DMS114 treated with DMSO at 0.1 percent for 48 hours (cell line): ENCODE data around the gene INO80C.
"Not testable (repeated sequence)": the region's sequence is repeated elsewhere in the genome, so short reads cannot be mapped to it uniquely, and the experiment has no call there.

Experiments used
- DNase-seq: peaks from one replicate; lab custom pipeline; 2025; ENCODE audit not compliant: unreplicated experiment; lab: John Stamatoyannopoulos, UW

The INO80C gene

DNA sequence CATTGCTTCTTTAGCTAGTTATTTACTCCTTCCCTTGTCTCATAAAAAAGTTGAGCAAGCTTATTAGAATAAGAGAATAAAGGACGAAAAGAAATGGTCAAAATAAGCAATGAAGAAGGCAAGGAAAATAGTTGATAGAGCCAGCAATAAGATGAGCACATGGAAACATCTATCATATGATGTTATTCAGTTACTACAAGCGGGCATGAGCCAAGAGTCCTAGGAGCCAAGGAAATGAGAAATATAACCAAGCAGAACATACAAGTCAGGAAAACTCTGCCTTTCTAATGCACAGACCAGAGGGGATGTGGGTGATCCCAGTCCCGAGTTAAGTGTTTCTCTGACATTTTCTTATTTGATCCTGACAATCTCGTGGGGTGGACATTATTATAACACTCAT, 33.9 kb downstream of the INO80C start:
- no peak for DNase-seq

DNA sequence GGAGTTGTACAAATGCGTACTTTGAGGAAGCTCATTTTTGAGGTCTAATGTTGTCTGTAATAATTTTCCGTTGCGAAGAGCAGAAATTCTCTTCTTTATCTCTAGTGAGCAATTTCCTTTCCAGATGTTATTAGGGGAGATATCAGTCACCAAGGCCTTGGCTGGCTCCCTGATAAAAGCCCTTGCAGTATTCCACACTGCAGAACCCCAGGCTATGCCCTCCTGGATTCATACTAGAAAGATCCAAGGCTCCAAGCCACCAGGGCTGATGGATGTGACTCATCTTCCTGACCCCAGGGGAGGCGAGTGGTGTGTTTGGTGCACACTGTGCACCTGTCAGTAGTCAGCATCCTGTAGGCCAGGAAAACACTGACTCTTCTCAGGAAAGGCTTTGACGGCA, 34.7 kb downstream of the INO80C start:
- no peak for DNase-seq

DNA sequence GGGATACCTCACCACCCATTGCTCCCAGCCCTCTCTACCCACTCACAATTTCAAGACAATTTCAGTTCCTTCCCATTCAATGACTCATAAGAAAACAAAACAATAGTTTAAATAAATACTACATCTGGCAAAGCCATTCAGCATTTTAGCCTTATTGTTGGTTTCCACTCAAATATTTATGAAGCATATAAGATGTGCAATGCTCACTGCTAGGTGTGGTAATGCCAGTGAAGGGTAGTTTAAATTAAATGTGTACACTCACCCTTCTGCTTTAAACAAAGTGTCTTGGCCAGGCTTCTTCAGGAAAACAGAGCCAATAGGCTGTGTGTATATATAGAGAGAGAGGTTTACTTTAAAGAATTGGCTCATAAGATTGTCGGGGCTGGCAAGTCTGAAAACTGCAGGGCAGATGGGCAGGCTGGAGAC, 37.0 kb downstream of the INO80C start:
- no peak for DNase-seq

DNA sequence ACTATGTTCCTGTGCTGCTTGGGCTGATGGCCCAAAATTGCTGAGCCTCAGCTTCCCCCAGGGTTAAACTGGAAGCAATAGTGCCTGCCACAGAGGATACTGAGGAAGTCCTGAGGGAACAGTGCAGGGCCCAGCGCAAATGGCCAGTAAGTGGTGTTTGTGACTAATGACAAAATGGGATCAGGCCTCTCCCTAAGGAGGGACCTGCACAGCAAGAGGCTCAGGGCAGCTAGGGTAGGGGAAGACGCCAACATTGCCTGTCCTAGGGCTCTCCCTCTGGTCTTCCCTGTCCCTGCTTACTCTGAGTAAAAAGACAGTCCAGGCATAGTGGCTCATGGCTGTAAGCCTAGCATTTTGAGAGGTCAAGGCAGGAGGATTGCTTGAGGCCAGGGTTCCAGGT, 37.8 kb downstream of the INO80C start:
- DNase-seq, result no peak

DNA sequence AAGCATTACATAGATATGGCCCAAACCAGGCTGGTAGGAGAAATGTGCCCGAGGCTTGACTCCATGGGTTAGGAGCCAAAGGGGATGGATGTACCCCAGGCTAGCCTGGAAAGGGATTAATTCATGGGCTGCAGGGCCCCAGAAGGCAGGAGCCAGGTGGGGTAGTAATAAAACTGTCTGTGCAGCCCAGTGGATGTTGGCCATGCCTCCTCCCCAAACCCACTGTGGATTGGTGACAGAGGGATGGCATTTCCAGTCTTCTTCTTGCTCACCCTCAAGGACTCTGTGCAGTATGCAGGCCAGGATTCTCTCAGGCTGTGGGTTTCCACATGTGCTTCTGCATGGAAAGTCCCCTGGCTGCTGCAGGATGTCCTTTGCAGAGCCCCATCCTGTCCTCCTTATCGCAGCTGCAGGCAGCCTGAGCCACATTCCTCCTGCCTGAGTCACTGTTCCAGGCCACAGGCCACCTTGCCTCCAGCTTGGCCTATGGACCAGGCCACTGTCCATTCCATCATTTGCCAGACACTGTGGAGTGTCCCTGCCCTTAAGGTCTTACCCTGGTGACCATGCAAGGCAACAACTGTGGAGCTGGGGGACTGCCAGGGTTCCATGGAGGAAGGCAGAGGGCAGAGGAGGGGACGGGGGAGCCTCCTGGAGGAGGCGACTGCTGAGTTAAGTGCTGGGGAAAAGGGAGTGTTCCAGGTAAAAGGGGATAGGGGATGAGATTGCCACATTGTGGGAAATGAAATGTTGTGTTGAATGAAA, 38.9 kb downstream of the INO80C start:
- DNase-seq, result no peak

DNA sequence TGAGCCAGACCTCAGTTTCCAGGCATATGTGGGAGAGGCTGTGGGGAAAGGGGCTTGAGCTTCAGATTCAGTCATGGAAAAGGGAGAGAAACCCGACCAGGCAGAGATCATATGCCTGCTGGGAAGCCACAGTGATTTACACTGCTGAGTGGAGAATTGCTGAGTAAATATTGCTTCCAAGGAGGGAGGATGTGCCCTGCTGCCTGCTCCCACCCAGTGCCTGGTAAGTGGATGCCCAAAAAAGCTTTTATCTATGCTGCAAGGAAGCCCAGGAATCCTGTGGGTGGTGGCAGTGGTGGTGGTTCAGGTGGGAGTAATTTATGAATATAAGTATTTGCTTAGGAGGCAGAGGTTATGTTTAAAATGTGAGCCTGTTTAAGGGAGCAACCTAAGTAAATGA, 39.5 kb downstream of the INO80C start:
- no peak for DNase-seq

DNA sequence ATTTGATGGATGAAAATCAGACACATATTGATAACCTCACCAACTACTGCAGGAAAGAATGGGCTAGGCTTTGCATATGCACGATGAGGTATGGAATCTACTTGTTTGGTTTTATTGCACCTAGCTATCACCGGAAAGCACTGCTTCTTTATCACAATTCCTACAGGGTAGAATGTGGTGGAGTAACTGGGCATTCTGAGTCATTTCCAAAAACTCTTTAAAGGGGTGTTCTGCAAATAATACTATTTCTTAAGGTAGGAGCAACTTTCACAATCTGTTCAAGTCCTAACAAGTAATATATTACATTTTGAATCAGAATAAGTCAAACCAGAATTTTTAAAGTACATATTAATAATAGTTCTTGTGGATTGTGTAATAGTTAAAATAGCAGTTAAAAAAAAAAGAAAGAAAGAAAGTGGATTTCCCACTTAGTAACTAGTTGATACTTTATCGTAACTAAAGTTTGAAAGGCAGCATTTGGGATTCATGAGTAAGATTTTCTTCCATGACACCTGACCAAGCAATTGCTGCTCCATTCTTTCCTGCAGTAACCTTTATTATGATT, 40.5 kb downstream of the INO80C start:
- no peak for DNase-seq

DNA sequence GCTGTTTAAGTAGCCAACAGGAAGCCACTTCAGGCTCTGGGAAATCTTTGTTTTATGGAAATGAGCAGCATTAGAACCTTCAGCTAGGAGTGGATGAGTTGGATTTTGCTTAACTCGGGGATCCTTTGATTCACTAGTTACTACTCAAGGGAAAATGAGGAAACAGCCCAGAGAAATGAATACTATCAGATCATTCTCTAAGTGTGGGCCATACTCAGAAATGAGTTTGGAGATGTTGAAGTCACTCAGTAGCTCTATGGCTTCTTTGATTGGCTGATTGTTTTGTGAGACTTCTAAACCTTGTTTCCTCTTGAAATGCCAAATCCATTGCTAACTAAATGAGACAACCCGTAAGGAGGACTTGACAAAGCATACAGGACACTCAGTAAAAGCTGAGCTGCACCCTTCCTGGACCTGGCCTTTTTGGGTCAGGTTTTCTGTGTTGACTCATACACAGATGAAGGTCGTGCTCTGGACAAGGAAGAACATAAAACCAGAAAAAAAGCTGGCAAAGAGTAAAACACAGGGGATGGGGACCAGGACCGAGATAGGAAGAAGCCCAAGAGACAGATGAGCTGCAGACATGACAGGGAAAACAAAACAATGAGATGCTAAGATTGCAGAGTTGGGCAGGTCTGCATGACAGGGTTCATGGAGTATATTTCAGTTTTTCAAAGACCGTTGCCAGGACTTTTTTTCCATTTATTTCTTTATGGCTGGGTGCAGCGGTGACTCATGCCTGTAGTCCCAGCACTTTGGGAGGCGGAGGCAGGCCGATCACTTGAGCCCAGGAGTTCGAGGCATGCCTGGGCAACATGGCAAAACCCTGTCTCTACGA, 41.6 kb downstream of the INO80C start:
- no peak for DNase-seq

DNA sequence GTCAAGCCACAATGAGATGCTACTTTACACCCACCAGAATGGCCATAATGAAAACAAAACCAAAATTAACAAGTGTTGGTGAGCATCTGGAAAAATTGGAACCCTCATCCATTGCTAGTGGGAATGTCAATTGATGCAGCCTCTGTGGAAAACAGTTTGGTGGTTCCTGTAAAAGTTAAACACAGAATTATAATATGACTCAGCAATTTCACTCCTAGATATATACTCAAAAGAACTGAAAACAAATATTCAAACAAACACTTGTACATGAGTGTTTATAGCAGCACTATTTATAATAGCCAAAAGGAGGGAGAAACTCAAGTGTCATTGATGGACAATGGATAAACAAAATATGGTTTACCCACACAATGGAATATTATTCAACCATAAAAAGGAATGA, 43.0 kb downstream of the INO80C start:
- no peak for DNase-seq

DNA sequence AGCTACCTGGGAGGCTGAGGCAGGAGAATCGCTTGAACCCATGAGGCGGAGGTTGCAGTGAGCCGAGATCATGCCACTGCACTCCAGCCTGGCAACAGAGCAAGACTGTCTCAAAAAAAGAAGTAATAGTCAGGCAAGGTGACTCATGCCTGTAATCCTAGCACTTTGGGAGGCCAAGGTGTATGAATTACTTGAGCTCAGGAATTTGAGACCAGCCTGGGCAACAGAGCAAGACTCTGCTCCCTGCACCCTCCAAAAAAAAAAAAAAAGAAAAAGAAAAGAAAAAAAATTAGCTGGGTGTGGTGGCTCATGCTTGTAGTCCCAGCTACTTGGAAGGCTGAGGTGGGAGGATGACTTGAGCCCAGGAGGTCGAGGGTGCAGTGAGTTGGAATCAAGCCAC, 44.7 kb downstream of the INO80C start:
- DNase-seq, result not testable (repeated sequence)

DNA sequence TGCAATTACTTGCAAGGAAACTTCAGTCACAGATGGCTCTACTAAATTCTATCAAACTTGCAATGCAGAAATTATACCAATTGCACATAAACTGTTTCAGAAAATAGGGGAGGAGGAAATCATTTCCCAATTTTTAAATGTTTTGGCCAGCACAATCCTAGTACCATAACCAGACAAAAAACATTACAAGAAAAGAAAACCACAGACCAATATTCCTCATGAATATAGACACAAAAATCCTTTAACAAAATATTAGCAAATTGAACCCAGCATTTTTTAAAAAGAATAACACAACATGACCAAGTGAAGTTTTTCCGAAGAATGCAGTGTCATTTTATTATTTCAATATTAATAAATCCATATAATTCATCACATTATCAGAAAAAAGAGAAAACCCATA, 45.8 kb downstream of the INO80C start:
- no peak for DNase-seq

DNA sequence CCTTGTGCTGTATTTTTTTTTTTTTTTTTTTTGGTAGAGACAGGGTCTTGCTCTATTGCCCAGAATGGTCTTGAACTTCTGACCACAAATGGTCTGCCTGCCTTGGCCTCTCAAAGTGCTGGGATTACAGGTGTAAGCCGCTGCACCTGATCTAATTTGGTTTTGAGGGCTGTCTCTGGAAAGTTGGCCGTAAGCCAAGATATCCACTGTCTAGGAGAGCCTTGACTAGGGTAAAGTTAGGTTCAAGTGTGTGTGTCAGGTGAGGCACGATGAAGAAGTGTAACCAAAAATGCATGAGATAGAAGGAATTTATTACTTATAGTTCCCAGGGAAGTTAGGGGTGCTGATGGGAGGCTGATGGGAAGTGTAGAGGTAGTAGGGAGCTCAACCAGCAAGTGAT, 46.7 kb downstream of the INO80C start:
- no peak for DNase-seq

DNA sequence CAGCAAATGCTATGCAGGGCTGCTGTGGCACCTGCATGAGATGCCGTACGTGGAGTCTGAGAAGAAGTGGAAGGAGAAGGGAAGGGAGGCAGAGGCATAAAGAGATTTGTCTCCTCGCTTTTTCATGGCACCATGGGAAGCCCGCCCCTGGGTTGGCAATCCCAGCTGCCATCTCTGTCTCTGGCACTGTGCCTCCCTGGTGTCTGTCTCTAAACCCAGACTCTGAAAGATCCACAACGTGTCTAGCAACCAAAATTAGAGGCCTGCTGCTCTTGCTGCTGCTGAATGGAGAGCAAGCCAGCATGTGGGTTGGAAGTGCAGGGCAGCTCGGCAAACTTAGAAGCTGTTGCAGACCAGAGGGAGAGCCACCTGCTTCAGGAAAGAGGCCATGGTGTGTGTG, 53.1 kb downstream of the INO80C start:
- no peak for DNase-seq

DNA sequence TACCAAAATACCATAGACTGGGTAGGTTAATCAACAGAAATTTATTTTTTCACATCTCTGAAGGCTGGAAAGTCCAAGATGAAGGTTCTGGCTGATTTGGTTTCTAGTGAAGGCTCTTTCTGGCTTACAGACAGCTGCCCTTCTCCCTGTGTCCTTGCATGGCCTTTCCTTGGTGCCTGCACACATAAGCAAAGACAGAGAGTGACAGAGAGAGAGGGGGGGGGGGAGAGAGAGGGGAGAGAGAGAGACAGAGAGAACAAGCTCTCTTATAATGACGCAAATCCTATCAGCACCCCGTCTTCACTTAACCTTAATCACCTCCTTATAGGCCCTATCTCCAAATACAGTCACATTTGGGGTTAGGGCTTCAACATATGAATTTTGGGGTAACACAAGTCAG, 53.9 kb downstream of the INO80C start:
- DNase-seq, result no peak

DNA sequence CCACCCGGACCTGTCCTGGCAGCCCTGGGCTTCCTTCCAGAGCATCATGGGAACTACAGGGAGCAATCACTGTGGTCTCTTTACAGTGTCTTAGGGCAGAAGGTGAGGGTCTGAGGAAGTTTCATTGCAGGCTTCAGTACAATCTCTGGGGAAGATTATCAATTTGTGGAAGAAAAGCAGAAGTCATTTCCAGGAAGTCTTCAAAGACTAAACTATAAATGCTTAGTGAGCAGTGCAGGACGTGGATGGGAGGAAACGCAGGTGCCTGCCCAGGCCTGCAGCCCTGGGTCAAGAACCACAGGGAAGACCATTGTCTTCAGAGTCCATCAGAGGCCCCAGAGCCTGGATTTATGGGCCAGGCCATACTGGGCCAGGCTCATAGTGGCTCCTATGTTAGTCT, 54.3 kb downstream of the INO80C start:
- no peak for DNase-seq

DNA sequence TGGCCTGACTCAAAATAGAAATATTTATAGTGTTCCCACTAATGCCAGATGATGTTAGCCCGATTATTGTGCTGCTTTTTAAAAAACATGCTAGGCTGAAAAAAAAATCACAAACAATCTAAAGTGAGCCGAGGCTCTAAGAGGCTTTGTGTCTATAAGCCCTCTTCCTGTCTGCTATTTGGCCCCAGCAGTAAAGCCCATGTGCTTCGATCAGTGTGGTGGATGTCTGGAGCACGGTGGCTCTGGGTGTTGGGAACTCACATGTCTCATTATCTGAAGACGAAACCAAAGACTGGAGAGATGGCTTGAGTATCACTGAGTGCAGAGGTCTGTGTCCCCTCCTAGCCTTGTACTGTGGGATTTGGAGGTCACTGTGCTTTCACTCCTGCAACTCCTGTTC, 55.1 kb downstream of the INO80C start:
- no peak for DNase-seq

DNA sequence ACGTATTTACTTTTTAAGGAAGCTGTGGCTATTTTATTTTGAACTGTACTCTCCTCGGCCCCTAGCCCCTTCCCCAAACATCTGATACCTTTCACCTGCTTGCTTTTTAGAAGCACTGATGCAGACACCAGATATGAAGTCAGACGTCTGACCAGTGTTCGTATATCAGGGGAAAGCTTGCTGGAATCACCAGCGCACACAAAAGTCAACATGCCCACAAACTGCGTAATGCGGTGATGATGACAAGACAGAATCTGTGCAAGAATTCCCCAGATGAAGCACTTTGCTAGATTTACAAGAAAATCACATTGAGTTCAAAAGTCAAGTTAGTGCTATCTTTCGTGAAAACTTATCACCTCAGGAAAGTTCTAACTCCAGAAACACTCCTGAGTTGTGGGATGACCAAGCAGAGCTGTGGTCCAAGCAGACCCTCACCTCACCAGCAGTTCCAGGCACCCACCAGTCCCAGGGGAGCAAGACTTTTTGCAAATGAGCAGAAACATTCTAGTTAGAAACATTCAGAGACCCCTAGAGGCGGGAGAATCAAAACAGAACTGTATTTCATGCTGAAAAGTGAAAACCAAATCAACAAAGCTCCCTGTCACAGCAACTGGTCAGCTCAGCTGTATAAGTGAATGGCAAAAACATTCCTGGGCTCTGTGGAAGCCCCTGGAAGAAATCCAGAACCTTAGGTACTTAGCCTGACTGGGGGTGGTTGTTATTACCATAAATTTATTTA, 55.7 kb downstream of the INO80C start:
- DNase-seq, result no peak

DNA sequence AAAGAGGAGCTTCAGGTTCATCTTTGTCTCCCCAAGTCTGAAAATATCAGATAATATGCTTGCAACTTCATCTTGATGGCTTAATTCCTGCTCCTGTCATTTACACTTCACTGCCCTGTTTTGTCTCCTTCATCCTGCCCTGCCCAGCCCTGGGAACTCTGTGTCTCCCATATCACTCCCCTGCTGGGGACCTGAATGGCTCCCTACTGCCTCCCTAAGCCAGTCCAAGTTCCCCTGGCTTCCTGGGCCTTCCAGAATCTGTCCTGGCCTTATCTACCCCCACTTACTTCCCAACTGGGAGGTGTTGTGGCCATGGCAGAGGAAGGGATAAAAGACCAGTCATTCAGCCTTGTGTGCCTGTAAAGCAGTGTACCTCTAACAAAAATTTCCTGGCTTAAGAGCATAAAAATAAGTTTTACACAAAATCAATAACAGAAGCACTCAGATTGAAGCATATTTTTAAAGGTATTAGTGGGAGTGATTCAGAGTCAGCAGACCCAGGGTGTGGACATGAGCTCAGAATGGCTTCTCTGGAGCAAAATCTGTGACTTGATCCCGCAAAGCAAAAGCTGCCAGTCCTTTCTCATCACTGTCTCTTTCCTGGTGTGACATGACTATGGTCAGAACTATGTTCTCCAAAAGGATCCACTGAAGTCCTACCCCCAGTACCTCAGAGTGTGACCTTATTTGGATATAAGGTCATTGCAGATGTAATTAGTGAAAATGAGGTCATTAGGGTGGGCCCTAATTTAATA, 59.1 kb downstream of the INO80C start:
- DNase-seq, result no peak

DNA sequence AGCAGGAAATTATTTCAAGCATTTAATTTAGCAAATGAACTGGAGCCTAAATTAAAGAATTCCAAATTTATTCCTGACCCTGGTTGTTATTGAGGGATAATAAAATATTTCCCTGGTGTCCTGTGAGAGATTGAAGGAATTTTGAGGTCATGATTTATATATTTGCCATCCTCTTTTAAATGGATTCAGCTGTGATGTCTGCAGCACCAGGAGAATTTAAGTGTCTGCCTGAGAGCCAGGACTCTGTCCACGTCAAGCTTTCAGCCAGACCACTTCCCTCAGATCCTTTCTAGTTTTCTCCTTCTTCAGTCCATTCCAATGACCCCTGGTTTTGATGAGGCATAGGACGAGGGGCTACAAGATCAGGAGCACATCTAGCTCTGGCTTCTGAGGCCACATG, 59.9 kb downstream of the INO80C start:
- DNase-seq, result no peak

DNA sequence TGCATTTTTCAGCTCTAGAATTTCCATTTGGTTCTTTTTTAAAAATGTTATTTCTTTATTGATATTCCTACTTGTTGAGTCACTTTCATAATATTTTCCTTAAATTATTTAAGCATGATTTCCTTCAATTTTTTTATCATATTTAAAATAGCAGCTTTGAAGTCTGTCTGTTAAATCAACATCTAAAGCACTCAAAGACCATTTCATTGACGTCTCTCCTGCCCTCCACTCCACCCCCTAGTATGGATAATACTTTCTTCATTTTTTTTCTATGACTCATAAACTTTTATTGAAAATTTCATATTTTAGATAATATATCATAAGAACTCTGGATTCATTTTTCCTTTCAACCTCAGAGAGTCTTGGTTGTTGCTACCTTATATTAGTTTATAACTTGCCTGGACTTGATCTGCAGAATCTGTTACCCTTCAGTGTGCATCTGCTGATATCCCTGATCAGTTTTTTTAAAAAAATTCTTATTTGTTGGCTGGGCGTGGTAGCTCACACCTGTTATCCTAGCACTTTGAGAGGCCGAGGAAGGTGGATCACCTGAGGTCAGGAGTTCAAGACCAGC, 61.6 kb downstream of the INO80C start:
- no peak for DNase-seq
